GM18870 (cell line): ENCODE results near the gene NOS1AP.
"Not testable (repeated sequence)": the region's sequence is repeated elsewhere in the genome, so short reads cannot be mapped to it uniquely, and the experiment has no call there.

Experiments used
- ATAC-seq: cut with Tn5 transposase; IDR thresholded peaks from one replicate; pipeline ENCODE4 v1.9.1; 2021; ENCODE audit warnings: moderate library complexity; ENCODE audit not compliant: unreplicated experiment

Gene NOS1AP

GRCh38 chr1:162161916-162162550, 92.5 kb downstream of the NOS1AP start:
- no peak for ATAC-seq

DNA sequence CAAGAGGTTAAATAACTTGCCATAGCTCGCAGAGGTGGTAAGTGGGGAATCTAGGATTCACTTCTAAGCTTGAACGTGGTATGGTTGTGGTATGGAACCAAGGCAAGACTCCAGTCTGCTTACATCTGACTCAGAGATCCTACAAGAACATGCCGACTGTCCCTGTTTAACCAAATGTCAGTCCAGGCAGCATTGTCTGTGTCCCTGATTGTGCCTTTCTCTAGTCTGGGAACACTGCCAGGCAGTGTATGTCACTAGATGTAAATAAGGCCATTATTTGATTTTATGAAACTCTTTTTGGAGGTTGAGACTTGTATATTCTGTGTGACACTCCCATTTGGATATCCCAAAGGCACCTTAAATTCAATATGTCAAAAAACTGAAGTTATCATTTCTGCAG, 96.0 kb downstream of the NOS1AP start:
- ATAC-seq, result no peak

- ATAC-seq, result no peak
Observed at GRCh38 chr1:162166917-162167615, 97.6 kb downstream of the NOS1AP start.

- no peak for ATAC-seq
Observed at GRCh38 chr1:162168261-162168660, 98.8 kb downstream of the NOS1AP start.

- no peak for ATAC-seq
Observed at GRCh38 chr1:162169031-162169790, 99.7 kb downstream of the NOS1AP start.

DNA sequence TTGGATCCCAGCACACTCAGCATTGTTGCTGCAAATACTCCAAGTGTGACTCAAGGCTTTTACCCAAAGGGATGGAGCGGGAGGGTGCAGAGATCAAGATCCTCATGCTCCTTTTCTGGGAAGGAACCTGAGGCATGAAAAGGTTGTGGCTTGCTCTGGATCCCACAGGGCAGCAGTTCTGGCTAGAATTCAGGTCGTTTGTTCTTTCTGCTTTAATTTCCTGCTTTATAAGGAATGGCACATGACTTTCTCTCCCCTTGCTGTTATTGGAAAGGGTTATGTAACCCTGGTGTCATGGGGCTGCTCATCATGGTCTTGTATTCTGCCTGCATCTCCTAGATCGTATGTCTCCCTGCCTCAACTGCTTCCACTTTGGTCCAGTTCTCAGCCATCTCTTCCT, 101.6 kb downstream of the NOS1AP start:
- no peak for ATAC-seq

DNA sequence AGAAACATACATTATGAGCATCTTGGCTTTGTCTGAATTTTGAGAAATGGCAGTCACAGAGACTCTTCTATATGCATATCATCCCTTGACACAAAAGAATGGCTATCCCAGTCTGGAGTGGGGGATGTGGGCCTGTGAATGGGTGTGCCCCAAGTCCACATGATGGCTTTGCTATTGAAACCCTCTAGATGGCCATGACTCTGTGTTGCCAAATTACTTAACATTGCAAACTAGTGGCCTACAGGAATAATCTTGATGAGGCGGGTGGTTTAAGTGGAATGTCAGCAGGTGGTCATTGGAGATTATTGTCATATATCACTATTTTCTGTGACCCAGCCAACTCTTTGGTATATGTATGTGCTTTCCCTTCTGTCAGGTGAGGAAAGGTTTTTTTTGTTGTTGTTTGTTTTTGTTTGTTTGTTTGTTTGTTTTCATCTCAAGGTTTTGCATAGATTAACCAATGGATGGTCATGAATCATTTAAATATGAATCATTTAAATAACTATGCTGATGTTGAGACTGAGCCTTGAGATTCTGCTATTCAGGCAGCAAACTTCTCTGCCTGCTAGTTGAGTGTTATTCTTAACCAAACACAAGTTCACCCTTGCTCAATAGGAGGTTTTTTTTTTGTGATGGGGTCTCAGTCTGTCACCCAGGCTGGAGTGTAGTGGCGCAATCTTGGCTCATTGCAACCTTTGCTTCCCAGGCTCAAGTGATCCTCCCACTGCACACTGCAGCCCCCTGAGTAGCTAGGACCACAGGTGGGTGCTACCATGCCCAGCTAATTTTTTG, 103.0 kb downstream of the NOS1AP start:
- no peak for ATAC-seq

DNA sequence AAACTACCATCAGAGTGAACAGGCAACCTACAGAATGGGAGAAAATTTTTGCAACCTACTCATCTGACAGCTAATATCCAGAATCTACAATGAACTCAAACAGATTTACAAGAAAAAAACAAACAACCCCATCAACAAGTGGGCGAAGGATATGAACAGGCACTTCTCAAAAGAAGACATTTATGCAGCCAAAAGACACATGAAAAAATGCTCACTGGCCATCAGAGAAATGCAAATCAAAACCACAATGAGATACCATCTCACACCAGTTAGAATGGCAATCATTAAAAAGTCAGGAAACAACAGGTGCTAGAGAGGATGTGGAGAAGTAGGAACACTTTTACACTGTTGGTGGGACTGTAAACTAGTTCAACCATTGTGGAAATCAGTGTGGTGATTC, 104.1 kb downstream of the NOS1AP start:
- not testable (repeated sequence) for ATAC-seq

DNA sequence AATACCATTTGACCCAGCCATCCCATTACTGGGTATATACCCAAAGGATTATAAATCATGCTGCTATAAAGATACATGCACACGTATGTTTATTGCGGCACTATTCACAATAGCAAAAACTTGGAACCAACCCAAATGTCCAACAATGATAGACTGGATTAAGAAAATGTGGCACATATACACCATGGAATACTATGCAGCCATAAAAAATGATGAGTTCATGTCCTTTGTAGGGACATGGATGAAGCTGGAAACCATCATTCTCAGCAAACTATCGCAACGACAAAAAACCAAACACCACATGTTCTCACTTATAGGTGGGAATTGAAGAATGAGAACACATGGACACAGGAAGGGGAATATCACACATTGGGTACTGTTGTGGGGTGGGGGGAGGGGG, 104.5 kb downstream of the NOS1AP start:
- ATAC-seq, result not testable (repeated sequence)

- ATAC-seq, result no peak
Observed at GRCh38 chr1:162175379-162176081, 106.0 kb downstream of the NOS1AP start.

DNA sequence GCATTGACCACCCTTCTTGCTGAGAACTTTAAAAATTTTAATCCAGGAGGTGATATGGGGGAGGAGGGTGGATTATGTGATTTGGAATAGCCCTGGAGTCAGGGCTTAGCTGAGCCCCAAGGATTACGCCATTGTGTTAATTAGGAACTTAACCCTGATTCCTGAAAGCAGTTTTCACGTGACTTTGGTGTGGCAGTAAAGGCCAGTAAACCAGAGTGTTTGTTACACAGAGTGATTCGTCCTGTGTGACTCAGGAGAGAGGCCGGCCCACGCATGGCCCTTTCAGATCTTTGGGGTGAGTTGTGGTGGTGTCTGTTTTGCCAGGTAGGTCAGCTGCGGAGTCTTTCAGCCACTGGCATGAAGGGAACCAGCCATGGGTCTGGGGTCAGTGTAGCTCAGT, 107.6 kb downstream of the NOS1AP start:
- no peak for ATAC-seq

GRCh38 chr1:162178432-162178831, 108.9 kb downstream of the NOS1AP start:
- ATAC-seq, result no peak

- no peak for ATAC-seq
Observed at GRCh38 chr1:162179121-162179520, 109.6 kb downstream of the NOS1AP start.

DNA sequence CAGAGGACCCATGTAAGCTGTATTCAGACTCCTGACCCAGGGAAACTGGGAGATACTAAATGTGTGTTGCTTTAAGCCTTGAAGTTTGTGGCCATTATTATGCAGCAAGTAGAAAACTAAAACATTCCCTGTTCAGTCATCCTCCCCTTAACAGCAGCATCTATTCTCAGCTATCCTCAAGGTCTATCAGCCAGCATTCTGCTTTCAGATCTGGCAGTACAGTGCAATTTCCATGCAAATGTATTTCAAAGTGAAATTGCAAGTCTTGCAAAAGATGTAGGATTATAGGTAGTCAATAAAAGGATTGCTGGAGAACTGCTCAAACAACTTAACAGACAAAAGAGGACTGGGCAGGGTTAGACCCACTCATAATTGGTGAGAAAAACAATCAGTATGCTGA, 111.3 kb downstream of the NOS1AP start:
- ATAC-seq, result no peak

DNA sequence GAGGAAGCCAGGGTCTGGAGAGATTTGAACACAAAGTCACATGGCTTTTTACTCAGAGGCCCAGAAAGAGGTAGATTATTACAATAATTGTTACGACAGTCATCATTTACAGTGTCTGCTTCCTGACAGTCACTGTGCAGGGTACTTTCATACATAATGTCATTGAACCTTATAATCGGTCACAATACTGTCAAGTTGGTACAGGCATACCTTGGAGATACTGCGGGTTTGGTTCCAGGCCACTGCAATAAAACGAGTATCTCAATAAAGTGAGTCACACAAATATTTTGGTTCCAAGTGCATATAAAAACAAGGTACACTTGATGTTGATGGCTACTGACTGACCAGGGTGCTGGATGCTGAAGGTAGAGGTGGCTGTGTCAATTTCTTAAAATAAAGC, 112.6 kb downstream of the NOS1AP start:
- ATAC-seq, result no peak

- no peak for ATAC-seq
Observed at GRCh38 chr1:162185314-162186025, 116.0 kb downstream of the NOS1AP start.

GRCh38 chr1:162186026-162186374, 116.5 kb downstream of the NOS1AP start:
- ATAC-seq, result no peak

DNA sequence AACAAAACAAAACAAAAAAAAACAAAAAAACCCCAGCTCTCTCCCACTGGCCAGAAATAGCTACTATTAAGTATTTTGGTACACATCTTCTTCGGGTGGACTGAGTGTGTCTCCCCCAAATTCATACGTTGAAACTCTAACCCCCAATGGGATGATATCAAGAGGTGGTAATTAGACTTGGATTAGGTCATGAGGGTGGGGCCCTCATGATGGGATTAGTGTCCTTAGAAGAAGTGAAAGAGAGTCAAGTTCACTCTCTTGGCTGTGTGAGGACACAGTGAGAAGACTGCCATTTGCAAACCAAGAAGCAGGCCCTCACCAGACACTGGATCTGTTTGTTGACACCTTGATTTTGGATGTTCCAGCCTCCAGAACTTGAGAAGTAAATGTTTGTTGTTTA, 116.9 kb downstream of the NOS1AP start:
- ATAC-seq, result no peak

DNA sequence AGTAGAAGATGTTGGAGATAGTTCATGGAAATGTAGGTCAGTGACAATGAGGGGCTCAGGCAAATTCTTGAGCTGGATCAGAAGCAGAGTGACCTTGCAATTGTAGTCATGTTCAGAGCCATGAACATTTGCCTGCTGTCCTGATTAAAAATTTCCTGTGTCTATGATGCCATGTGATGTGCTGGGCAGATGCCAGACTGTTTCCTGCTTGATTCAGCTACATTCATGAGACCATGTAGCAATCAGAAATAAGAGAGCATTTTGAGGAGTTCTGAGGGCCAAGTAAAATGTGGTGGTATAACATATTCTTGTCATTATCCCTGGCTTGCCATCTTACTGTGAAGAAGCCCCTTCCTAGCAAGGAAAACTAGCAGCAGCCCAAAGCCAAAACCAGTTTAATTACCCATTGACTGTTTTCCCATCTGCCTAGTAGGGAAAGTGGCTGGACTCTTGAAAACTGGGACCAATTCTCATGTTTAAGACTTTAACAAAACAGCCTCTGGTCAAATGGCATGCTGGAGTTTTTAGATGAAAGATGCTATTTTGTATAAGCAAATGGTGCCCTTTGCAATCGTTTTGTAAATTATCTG, 118.3 kb downstream of the NOS1AP start:
- ATAC-seq, result no peak

DNA sequence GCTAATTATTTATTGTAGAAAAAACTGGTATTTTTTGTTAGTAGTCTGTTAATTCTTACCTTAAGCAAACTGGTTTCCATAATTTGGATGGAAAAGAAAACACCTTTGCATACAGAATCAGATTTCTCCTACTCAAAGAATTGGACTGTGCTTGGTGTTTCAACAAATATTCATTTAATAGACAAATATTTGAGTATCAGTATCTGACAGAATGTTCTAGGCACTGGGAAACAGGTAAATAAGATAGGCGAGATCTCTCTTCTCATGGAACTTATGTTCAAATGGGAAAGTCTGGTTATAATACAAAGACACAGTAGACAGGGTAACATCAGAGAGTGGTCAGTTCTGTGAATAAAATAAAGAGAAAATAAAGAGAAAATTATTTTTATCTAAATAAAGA, 119.9 kb downstream of the NOS1AP start:
- ATAC-seq, result no peak
